ENCODE results near the gene GPR39.

GRCh38 chr2:132430895-132431294, 14.3 kb downstream of the GPR39 start:
- TF ChIP-seq POLR2AphosphoS5 (IDR thresholded peaks at IDR 0.05; ENCODE audit: low read depth, low read length): no peak
- TF ChIP-seq, protein P1, sequence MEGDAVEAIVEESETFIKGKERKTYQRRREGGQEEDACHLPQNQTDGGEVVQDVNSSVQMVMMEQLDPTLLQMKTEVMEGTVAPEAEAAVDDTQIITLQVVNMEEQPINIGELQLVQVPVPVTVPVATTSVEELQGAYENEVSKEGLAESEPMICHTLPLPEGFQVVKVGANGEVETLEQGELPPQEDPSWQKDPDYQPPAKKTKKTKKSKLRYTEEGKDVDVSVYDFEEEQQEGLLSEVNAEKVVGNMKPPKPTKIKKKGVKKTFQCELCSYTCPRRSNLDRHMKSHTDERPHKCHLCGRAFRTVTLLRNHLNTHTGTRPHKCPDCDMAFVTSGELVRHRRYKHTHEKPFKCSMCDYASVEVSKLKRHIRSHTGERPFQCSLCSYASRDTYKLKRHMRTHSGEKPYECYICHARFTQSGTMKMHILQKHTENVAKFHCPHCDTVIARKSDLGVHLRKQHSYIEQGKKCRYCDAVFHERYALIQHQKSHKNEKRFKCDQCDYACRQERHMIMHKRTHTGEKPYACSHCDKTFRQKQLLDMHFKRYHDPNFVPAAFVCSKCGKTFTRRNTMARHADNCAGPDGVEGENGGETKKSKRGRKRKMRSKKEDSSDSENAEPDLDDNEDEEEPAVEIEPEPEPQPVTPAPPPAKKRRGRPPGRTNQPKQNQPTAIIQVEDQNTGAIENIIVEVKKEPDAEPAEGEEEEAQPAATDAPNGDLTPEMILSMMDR (IDR thresholded peaks at IDR 0.05): no peak

All from Panc1 (cell line).